HG03108 (cell line): Measurements from ENCODE around the gene PPP1R3D.
A peak's percentile ranks its signal among the peaks of the same experiment; 100 is the strongest.
"Not testable (repeated sequence)": the region's sequence is repeated elsewhere in the genome, so short reads cannot be mapped to it uniquely, and the experiment has no call there.

Source experiments
- ATAC-seq: cut with Tn5 transposase; IDR thresholded peaks from one replicate; pipeline ENCODE4 v1.9.1; 2021; ENCODE audit warnings: moderate library complexity; ENCODE audit not compliant: unreplicated experiment

PPP1R3D gene

GRCh38 chr20:59940129-59940955 lies at the start of gene PPP1R3D, which contains the start of gene FAM217B:
Gene PPP1R3D (minus strand): TSS chr20:59940305. CDS start chr20:59939931, 374 bp downstream.
Gene FAM217B (plus strand): TSS chr20:59940389. CDS start chr20:59943944, 3,555 bp downstream.
- ATAC-seq, result peak; percentile 88

- ATAC-seq, result no peak
Measured at GRCh38 chr20:59988141-59988540, 48.0 kb upstream of the PPP1R3D start.

GRCh38 chr20:59987135-59987534 lies 47.0 kb upstream of the PPP1R3D start:
- ATAC-seq, result no peak

- ATAC-seq, result no peak
Measured at GRCh38 chr20:59985864-59986263, 45.8 kb upstream of the PPP1R3D start.

GRCh38 chr20:59985164-59985563 lies 45.1 kb upstream of the PPP1R3D start:
- ATAC-seq, result no peak

GRCh38 chr20:59984541-59984940 lies 44.4 kb upstream of the PPP1R3D start:
- no peak for ATAC-seq

GRCh38 chr20:59983076-59983475 lies 43.0 kb upstream of the PPP1R3D start:
- no peak for ATAC-seq

GRCh38 chr20:59977086-59977485 lies 37.0 kb upstream of the PPP1R3D start:
- no peak for ATAC-seq

- no peak for ATAC-seq
Measured at GRCh38 chr20:59976156-59976782, 36.2 kb upstream of the PPP1R3D start.

- no peak for ATAC-seq
Measured at GRCh38 chr20:59972037-59972801, 32.1 kb upstream of the PPP1R3D start.

GRCh38 chr20:59971428-59971827 lies 31.3 kb upstream of the PPP1R3D start:
- ATAC-seq, result no peak

- ATAC-seq, result no peak
Measured at GRCh38 chr20:59966428-59966827, 26.3 kb upstream of the PPP1R3D start.

- no peak for ATAC-seq
Measured at GRCh38 chr20:59962155-59962554, 22.1 kb upstream of the PPP1R3D start.

- ATAC-seq, result no peak
Measured at GRCh38 chr20:59961423-59961822, 21.3 kb upstream of the PPP1R3D start.

- no peak for ATAC-seq
Measured at GRCh38 chr20:59958626-59959025, 18.5 kb upstream of the PPP1R3D start.

GRCh38 chr20:59958123-59958522 lies 18.0 kb upstream of the PPP1R3D start, which contains the start of gene CDH26:
Gene CDH26 (plus strand): TSS chr20:59958423. CDS start chr20:59958727, 304 bp downstream.
- ATAC-seq, result no peak

- not testable (repeated sequence) for ATAC-seq
Measured at GRCh38 chr20:59957568-59957967, 17.5 kb upstream of the PPP1R3D start.

- ATAC-seq, result no peak
Measured at GRCh38 chr20:59955131-59955796, 15.2 kb upstream of the PPP1R3D start.

GRCh38 chr20:59954718-59955117 lies 14.6 kb upstream of the PPP1R3D start:
- ATAC-seq, result no peak

- ATAC-seq, result no peak
Measured at GRCh38 chr20:59949911-59950310, 9.8 kb upstream of the PPP1R3D start.
